ENCODE results near the gene SMNDC1.

- TF ChIP-seq CTCF (IDR thresholded peaks at IDR 0.05; ENCODE audit: low read length) (no peak), EZH2 (IDR thresholded peaks at IDR 0.05; ENCODE audit: borderline replicate concordance, low read length) (no peak)
Measured at GRCh38 chr10:110326351-110327032, 21.8 kb upstream of the SMNDC1 start.

All from OCI-LY1 (cell line).